ENCODE results near the gene NFX1. TPM values are rescaled to one million over a fixed set of nuclear protein-coding genes. Genes with fewer than 3 reads are reported as not detected.
A peak's percentile ranks its signal among the peaks of the same experiment; 100 is the strongest.
"Not testable (repeated sequence)": the region's sequence is repeated elsewhere in the genome, so short reads cannot be mapped to it uniquely, and the experiment has no call there.

The NFX1 gene
- total RNA-seq, 4 donors from 2014 or later, result 32.1 to 49.4 (median 36.9) TPM

DNA sequence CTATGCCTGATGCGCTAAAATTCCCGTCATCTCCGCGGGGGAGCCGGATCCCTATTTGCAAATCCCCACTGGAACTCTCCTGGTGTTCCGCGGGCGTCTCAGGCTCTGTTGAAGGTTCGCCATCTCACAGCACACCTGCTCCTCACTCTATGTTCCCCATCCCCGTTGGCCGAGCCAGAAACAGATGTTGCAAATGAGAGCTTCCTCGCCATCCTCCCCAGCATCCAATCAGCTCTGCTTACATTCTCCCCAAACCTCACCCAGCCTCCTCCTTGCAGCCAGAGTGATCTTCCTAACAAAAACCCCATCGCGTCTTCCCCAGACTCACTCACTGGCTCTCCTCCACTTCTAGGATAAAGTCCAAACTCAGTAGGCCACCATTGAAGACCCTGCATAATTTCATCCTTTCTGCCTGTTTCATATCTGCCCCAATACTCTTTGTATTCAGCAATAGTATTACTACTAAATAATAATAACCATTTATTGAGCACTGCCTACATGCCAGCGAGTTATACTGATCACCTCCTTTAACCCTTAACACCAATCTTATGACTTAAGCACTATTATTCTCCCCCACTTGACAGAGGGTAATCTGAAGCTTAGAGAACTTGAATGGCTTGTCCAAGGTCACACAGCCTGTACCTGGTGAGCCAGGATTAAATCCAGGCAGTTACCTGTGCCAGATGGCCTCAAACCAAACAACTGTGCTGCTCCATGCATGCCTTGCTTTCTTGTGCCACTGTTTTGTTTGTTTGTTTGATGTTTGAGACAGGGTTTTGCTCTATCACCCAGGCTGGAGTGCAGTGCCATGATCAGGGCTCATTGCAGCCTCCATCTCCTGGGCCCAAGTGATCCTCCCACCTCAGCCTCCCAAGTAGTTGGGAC lies 98.0 kb downstream of the NFX1 start:
- Histone ChIP-seq H3K27ac (replicated peaks in 1 of 4) (no peak overlapping the region), H3K4me1 (peaks cover 27 to 34% (median 31%) of the 10 kb centered on the region in 4 donors), H3K36me3 (peaks cover 0 to 22% (median 0%) of the 10 kb centered on the region in 4 donors), H3K9me3 (no peaks in the 10 kb centered on the region), H3K27me3 (no peaks in the 10 kb centered on the region), H3K4me3 (no peak overlapping the region)
- no peak for TF ChIP-seq POLR2AphosphoS5 (IDR thresholded peaks at IDR 0.05)
- no peak for TF ChIP-seq EP300 (IDR thresholded peaks at IDR 0.05)
- TF ChIP-seq POLR2A (IDR thresholded peaks at IDR 0.05; ENCODE audit: low read depth), result no peak
- WGBS, result 84% methylated on average over 15 of the region's 15 CpGs
- intact Hi-C loops (cut with DNase I), result no loop called here
- no peak for DNase-seq (ENCODE audit: extremely low spot score)

DNA sequence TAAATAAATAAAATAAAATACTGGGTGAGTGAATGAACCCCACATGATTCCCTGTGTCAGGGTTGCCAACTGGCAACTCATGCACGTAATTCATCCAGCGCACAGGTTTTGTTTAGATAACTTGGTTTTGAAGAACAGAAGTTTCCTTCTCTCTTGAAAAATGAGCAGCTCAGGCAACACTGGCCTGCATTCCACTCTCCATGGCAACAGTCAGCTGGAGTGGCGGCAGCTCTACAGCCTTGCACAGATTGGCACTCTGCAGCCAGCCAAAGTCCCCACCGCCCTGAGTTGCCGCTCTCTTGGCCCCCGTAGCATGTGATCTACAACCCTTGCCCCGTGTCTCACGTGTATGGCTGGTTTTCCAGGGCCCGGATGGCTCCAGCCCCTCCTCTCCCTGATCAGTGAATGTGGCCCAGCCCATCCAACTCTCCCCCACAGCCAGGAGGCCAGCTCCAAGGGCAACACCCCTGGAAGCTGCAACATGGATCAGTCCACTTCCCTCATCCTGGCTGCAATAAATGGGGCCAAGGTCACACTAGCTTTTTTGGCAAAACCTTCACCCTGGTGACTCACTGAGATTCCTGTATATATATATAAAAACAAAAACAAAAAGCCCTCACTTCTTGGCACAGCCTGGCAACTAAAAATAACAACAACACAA lies 100.9 kb downstream of the NFX1 start:
- DNase-seq (ENCODE audit: extremely low spot score); H3K9me3 ChIP-seq; intact Hi-C loops (cut with DNase I); H3K36me3 ChIP-seq; H3K27me3 ChIP-seq: not testable (repeated sequence)
- H3K4me1 ChIP-seq, result peaks cover 29 to 44% (median 40%) of the 10 kb centered on the region in 4 donors
- peak overlapping the region; percentile 3 to 29 (median 23) for H3K4me3 ChIP-seq
- TF ChIP-seq POLR2AphosphoS5 (IDR thresholded peaks at IDR 0.05), result peak; percentile 45 to 74
- WGBS, result 26% methylated on average over 3 of the region's 9 CpGs
- H3K27ac ChIP-seq (replicated peaks in 1 of 4), result peak overlapping the region; percentile 74 to 81 (median 79)

DNA sequence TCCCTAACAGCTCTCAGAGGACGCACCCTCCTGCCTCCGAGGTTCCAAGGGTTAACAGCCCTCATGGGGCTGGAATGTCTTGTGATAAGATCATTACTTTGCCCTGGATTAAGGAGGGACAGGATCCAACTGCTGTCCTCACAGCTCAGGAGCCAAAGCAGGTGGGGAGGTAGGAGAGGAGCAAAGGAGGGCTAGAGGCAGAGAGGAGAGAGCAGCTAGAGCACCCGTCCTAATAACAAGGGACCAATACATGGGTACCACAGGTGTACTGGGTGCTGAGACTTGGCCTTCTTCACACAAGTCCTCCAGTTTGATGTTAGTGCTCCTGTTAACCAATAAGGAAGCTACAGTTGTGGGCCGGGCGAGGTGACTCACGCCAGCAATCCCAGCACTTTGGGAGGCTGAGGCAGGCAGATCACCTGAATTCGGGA lies 102.3 kb downstream of the NFX1 start:
- Histone ChIP-seq H3K27ac (replicated peaks in 1 of 4) (peak overlapping the region in 3 of 4 donors; percentile 31 to 52 (median 47)), H3K4me1 (peaks cover 29 to 44% (median 40%) of the 10 kb centered on the region in 4 donors)
- H3K4me3 ChIP-seq; H3K9me3 ChIP-seq; DNase-seq (ENCODE audit: extremely low spot score); H3K27me3 ChIP-seq; H3K36me3 ChIP-seq; intact Hi-C loops (cut with DNase I): not testable (repeated sequence)
- WGBS, result 83% methylated on average over 7 of the region's 7 CpGs

DNA sequence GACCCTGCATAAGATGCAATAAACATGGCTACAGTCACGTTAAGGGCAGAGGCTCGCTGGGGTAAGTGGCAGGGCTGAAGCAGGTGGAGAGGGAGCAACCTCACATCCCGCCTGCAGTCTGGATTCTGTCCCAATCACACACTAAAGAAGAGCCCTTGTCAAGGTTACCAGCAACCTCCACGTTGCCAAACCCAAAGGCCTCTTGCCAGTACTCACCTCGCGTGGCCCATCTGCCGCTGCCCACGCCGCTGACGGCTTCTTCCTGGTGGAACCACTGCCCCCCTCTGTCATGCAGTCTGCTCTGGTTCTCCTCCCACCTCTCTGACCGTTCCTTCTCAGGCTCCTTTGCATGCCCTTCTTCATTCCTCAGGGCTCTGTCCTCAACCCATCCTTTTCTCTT lies 103.3 kb downstream of the NFX1 start:
- H3K9me3 ChIP-seq, result no peaks in the 10 kb centered on the region
- H3K4me3 ChIP-seq, result no peak overlapping the region
- intact Hi-C loops (cut with DNase I), result no loop called here
- H3K4me1 ChIP-seq, result peaks cover 29 to 44% (median 37%) of the 10 kb centered on the region in 4 donors
- no peak for DNase-seq (ENCODE audit: extremely low spot score)
- TF ChIP-seq POLR2AphosphoS5 (IDR thresholded peaks at IDR 0.05) (no peak), EP300 (IDR thresholded peaks at IDR 0.05) (no peak), POLR2A (IDR thresholded peaks at IDR 0.05; ENCODE audit: low read depth) (no peak)
- TF ChIP-seq, protein P1, sequence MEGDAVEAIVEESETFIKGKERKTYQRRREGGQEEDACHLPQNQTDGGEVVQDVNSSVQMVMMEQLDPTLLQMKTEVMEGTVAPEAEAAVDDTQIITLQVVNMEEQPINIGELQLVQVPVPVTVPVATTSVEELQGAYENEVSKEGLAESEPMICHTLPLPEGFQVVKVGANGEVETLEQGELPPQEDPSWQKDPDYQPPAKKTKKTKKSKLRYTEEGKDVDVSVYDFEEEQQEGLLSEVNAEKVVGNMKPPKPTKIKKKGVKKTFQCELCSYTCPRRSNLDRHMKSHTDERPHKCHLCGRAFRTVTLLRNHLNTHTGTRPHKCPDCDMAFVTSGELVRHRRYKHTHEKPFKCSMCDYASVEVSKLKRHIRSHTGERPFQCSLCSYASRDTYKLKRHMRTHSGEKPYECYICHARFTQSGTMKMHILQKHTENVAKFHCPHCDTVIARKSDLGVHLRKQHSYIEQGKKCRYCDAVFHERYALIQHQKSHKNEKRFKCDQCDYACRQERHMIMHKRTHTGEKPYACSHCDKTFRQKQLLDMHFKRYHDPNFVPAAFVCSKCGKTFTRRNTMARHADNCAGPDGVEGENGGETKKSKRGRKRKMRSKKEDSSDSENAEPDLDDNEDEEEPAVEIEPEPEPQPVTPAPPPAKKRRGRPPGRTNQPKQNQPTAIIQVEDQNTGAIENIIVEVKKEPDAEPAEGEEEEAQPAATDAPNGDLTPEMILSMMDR (IDR thresholded peaks at IDR 0.05), result no peak
- no peaks in the 10 kb centered on the region for H3K27me3 ChIP-seq
- peak overlapping the region in 3 of 4 donors; percentile 9 to 47 (median 27) for H3K27ac ChIP-seq (replicated peaks in 1 of 4)
- 57% methylated on average over 10 of the region's 11 CpGs for WGBS
- H3K36me3 ChIP-seq, result no peaks in the 10 kb centered on the region

DNA sequence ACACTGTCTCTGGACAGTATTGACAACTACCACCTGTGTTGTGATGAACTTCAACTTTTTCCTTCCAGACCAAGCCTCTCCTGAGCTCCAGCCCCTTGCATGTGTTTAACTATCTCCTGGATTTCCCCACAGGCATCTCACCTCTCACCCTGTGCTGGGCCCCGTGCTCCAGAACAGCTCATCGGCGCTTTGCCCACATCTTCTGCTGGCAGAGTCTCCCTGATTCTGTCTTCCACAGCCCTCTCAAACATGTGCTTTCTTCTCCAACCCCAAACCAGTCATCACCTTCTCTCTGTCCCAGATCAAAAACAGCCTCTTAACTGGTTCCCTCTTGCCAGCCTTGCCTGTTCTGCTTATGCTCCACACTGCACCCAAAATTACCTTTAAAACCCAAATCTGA lies 103.7 kb downstream of the NFX1 start:
- WGBS, result 60% methylated on average over 3 of the region's 3 CpGs
- DNase-seq (ENCODE audit: extremely low spot score); intact Hi-C loops (cut with DNase I); H3K4me3 ChIP-seq; H3K9me3 ChIP-seq; H3K36me3 ChIP-seq; H3K27me3 ChIP-seq: not testable (repeated sequence)
- Histone ChIP-seq H3K4me1 (peaks cover 29 to 44% (median 37%) of the 10 kb centered on the region in 4 donors), H3K27ac (replicated peaks in 1 of 4) (peak overlapping the region in 3 of 4 donors; percentile 9 to 47 (median 27))

DNA sequence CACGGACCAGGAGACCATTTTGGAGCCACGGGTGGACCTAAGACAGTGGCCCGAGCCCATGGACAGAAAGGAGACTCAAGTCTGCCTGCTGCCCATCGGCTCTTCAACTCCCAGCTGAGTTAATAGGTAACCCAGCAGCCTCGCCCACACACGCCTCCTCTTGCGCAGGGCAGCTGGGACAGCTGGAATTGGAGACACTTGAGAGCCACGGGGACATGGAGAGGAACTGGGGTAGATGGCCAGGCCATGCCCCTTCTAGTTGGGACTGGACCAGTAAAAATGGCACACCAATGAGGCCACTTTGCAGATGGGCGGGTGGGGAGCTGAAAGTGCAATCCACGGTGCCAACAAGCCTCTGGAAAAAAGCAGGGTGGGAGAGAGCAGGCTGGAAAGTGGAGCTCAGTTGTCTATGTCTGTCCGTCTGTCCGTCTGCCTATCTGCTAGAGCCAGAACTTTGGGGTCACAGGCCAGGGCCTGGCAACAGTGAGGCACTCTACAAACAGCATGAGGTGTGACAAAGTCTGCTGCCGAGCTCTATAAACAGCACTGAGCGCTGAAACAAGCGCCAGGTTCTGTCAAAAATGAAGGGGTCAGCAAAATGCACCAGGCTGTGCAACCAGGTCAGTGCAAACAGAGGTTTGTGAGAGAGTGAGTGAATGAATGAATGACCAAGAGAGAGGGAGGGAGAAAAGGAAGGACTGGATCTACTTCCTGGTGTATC lies 105.0 kb downstream of the NFX1 start:
- intact Hi-C loops (cut with DNase I); DNase-seq (ENCODE audit: extremely low spot score); H3K36me3 ChIP-seq; H3K27ac ChIP-seq (replicated peaks in 1 of 4); H3K9me3 ChIP-seq; H3K27me3 ChIP-seq; H3K4me3 ChIP-seq: not testable (repeated sequence)
- 84% methylated on average over 15 of the region's 15 CpGs for WGBS
- H3K4me1 ChIP-seq, result peaks cover 24 to 45% (median 39%) of the 10 kb centered on the region in 4 donors

DNA sequence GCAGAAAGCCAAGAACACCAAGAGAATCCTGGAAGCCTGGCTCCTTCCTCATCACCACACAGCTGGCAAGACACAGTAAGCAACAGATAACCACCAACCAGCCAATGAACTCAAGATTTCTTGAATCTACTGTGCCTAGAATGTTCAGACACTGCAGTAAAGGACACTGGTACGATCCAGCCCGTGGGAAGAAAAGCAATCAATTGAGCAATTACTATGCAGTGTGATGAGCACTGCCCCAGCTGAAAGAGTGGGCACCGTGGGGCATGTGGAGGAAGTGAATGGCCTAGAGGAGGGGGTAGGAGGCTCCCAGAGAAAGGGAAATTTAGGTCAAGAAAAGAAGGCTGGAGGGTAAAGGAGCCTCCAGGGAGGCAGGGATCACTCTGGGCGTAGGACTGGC lies 107.5 kb downstream of the NFX1 start:
- DNase-seq (ENCODE audit: extremely low spot score); intact Hi-C loops (cut with DNase I); H3K27ac ChIP-seq (replicated peaks in 1 of 4); H3K4me3 ChIP-seq; H3K27me3 ChIP-seq; H3K36me3 ChIP-seq; H3K9me3 ChIP-seq: not testable (repeated sequence)
- WGBS, result 40% methylated on average over 2 of the region's 4 CpGs
- peaks cover 13 to 34% (median 25%) of the 10 kb centered on the region in 4 donors for H3K4me1 ChIP-seq

DNA sequence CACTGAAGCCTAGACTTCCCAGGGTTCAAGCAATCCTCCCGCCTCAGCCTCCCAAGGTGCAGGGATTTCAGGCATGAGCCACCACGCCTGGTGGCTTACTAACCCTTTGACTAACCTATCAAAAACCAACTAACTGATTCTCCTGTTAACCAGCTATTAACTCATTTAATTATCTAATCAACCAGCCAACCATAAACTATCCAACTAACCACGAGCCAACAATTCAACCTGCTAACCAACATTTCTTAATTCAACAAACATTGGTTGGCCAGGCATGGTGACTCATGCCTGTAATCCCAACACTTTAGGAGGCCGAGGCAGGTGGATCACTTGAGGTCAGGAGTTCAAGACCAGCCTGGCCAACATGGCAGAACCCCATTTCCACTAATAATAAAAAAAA lies 108.7 kb downstream of the NFX1 start:
- WGBS, result 89% methylated on average over 4 of the region's 4 CpGs
- H3K9me3 ChIP-seq; H3K36me3 ChIP-seq; intact Hi-C loops (cut with DNase I); DNase-seq (ENCODE audit: extremely low spot score); H3K4me3 ChIP-seq; H3K27ac ChIP-seq (replicated peaks in 1 of 4); H3K27me3 ChIP-seq: not testable (repeated sequence)
- H3K4me1 ChIP-seq, result peaks cover 14 to 31% (median 22%) of the 10 kb centered on the region in 4 donors

DNA sequence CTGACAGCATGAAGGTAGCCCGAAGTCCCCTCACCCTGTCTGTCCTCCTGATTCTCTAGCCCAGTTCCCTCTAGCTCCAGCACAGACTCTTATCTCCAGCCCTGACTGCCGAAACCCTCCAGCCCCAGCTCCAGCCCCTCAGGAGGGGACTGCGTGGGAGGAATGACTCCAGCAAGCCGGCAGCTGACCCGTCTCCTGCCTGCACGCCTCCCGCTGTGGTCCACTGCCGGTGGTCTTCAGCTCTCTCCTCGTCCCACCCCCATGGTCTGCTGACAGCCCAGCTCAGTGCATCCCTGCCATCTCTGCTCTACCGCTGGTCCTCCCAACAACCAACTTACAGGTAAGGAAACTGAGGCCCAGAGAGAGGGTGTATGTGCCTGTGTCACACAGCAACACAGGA lies 111.5 kb downstream of the NFX1 start:
- H3K9me3 ChIP-seq; DNase-seq (ENCODE audit: extremely low spot score); H3K36me3 ChIP-seq; H3K27me3 ChIP-seq; intact Hi-C loops (cut with DNase I): not testable (repeated sequence)
- Histone ChIP-seq H3K4me1 (peaks cover 14 to 41% (median 20%) of the 10 kb centered on the region in 4 donors), H3K4me3 (peak overlapping the region in 2 of 4 donors; percentile 3 to 36), H3K27ac (replicated peaks in 1 of 4) (peak overlapping the region in 1 of 4 donors; percentile 20)
- WGBS, result 70% methylated on average over 10 of the region's 10 CpGs

DNA sequence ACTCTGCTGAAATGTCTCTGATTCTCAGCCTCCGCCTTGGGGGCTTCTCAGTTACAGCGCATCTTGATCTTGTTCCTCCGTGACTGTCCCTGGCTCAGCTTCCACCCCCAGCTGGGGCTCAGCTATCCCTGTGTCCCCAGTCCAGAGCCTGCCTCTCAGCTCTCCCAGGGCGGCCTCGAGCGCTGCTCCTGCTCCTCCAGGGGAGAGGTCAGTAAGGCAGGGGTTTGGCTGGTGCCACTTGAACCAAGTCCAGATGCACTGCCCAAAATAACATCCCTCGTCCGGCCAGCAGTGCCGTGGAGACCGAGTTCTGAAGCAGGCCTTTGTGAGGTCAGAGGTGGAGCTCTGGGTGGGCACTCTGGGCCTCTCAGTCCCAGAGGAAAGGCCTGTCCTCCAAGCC lies 112.1 kb downstream of the NFX1 start, which contains the start of gene AQP7:
TSS of gene AQP7 (minus strand) at position 198 of the 400 bp plus-strand sequence. CDS start 1,306 bp downstream, outside the sequence.
- H3K36me3 ChIP-seq; DNase-seq (ENCODE audit: extremely low spot score); intact Hi-C loops (cut with DNase I); H3K27me3 ChIP-seq; H3K9me3 ChIP-seq: not testable (repeated sequence)
- Histone ChIP-seq H3K4me3 (peak within 1 kb of the TSS in 2 of 4 donors; percentile 3 to 36), H3K4me1 (peaks cover 14 to 41% (median 20%) of the 10 kb centered on the region in 4 donors), H3K27ac (replicated peaks in 1 of 4) (peak within 1 kb of the TSS in 1 of 4 donors; percentile 48)
- 74% methylated on average over 3 of the region's 10 CpGs for WGBS

Data from esophagus muscularis mucosa (tissue), 4 donors.